ENCODE results near the gene DNAAF5. TPM values are rescaled to one million over a fixed set of nuclear protein-coding genes. Genes with fewer than 3 reads are reported as not detected.

Gene DNAAF5
- total RNA-seq, 1 donor from 2014 or later, result 20.5 TPM

GRCh38 chr7:744854-745430 lies 18.4 kb downstream of the DNAAF5 start:
- intact Hi-C loops (cut with DNase I), result no loop called here
- Histone ChIP-seq H3K27ac (no peak overlapping the region), H3K4me3 (no peak overlapping the region), H3K9me3 (no peaks in the 10 kb centered on the region), H3K4me1 (no peaks in the 10 kb centered on the region), H3K27me3 (no peaks in the 10 kb centered on the region), H3K36me3 (peaks cover 16 to 34% of the 10 kb centered on the region in 2 donors)
- no peak for TF ChIP-seq CTCF (IDR thresholded peaks at IDR 0.05)
- DNase-seq (ENCODE audit: low spot score in 2 of 2), result no peak

DNA sequence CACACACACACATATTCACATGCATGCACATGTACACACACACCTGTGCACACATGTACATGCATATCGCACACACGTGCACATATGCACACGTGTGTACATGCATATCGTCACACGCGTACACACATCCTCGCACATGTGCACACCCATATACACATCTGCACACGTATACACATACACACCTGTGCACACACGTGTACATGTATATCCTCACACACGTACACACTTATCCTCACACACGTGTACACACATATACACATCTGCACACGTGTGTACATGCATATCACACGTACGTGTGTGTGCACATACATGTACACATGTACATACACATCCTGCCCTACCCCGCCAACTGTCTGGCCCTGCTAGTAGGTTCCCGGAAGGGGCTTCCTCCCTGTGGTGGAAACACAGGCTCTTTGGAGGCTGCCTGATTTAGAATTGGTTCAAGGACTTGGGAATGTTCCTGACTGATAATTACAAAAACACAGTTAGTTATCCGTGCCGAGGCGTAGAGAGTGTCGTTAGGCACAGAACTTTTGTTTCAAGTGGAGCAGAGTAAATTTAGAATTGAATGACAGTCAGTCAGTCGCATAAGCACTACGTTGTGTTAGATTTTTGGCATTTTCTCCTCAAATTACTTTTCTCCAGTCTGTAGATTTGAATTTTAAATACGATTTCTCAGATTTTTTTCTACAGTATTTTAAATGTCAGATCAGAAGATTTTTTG lies 19.1 kb downstream of the DNAAF5 start:
- Histone ChIP-seq H3K27ac (no peak overlapping the region), H3K36me3 (peaks cover 10 to 30% of the 10 kb centered on the region in 2 donors), H3K9me3 (no peaks in the 10 kb centered on the region), H3K4me1 (no peaks in the 10 kb centered on the region), H3K27me3 (no peaks in the 10 kb centered on the region), H3K4me3 (no peak overlapping the region)
- intact Hi-C loops (cut with DNase I), result no loop called here
- no peak for TF ChIP-seq CTCF (IDR thresholded peaks at IDR 0.05)
- DNase-seq (ENCODE audit: low spot score in 2 of 2), result no peak

- H3K27me3 ChIP-seq, result no peaks in the 10 kb centered on the region
- DNase-seq (ENCODE audit: low spot score in 2 of 2), result no peak
- no peaks in the 10 kb centered on the region for H3K4me1 ChIP-seq
- H3K4me3 ChIP-seq, result no peak overlapping the region
- no peaks in the 10 kb centered on the region for H3K9me3 ChIP-seq
- no peak for TF ChIP-seq CTCF (IDR thresholded peaks at IDR 0.05)
- peaks cover 2 to 27% of the 10 kb centered on the region in 2 donors for H3K36me3 ChIP-seq
- H3K27ac ChIP-seq, result no peak overlapping the region
- intact Hi-C loops (cut with DNase I), result no loop called here
These were observed 19.9 kb downstream of the DNAAF5 start for GRCh38 chr7:746155-747061.

DNA sequence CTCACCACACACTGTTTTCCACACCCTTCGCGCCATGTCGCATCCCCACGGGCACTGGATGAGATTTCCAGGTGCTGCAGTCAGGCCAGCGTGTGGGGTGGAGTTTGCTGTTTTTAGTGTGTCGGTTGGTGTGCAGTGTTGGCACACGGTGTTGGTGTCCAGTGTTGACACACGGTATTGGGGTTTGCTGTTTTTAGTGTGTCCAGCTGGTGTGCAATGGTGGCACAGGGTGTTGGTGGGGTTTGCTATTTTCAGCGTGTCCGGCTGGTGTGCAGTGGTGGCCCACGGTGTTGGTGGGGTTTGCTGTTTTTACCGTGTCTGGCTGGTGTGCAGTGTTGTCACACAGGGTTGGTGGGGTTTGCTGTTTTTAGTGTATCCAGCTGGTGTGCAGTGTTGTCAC lies 20.7 kb downstream of the DNAAF5 start:
- no peaks in the 10 kb centered on the region for H3K9me3 ChIP-seq
- no peak overlapping the region for H3K27ac ChIP-seq
- no peaks in the 10 kb centered on the region for H3K27me3 ChIP-seq
- H3K4me3 ChIP-seq, result no peak overlapping the region
- DNase-seq (ENCODE audit: low spot score in 2 of 2), result no peak
- intact Hi-C loops (cut with DNase I), result no loop called here
- no peak for TF ChIP-seq CTCF (IDR thresholded peaks at IDR 0.05)
- H3K36me3 ChIP-seq, result peaks cover 0 to 19% of the 10 kb centered on the region in 2 donors
- no peaks in the 10 kb centered on the region for H3K4me1 ChIP-seq

- Histone ChIP-seq H3K27me3 (no peaks in the 10 kb centered on the region), H3K4me3 (no peak overlapping the region), H3K4me1 (no peaks in the 10 kb centered on the region), H3K36me3 (peaks cover 0 to 19% of the 10 kb centered on the region in 2 donors), H3K9me3 (no peaks in the 10 kb centered on the region), H3K27ac (no peak overlapping the region)
- intact Hi-C loops (cut with DNase I), result no loop called here
- no peak for TF ChIP-seq CTCF (IDR thresholded peaks at IDR 0.05)
- no peak for DNase-seq (ENCODE audit: low spot score in 2 of 2)
These were observed 21.9 kb downstream of the DNAAF5 start for GRCh38 chr7:748446-748845.
